Neural cell (in vitro differentiated cells): ENCODE results near the gene CHCHD5. TPM values are rescaled to one million over a fixed set of nuclear protein-coding genes. Genes with fewer than 3 reads are reported as not detected.

ENCODE experiments used
- H2AFZ ChIP-seq: fragments of 200-600, 300-800 bp; sonication (generic), shearing (Covaris generic); 2 replicates; pipeline ENCODE4 v1.6.0; 2014; ENCODE audit warnings: low read depth, mild to moderate bottlenecking, antibody characterized with exemption, low read length, moderate library complexity
- H3F3A ChIP-seq: fragments of 200-600 bp; shearing (Covaris generic); 2 replicates; pipeline ENCODE4 v1.6.1; 2016; ENCODE audit warnings: mild to moderate bottlenecking, moderate library complexity, mixed read lengths, antibody characterized with exemption, low read length; ENCODE audit not compliant: insufficient read depth, poor library complexity, severe bottlenecking
- H3K27ac ChIP-seq: fragments of 200-600, 300-800 bp; sonication (generic), shearing (Covaris generic); 2 replicates; pipeline ENCODE4 v1.5.1; 2014; ENCODE audit warnings: mild to moderate bottlenecking, low read length, moderate library complexity
- H3K27me3 ChIP-seq: fragments of 300-800, 200-600 bp; sonication (generic), shearing (Covaris generic); 2 replicates; pipeline ENCODE4 v1.6.0; 2014; ENCODE audit warnings: mild to moderate bottlenecking, low read depth, low read length, moderate library complexity; ENCODE audit not compliant: insufficient read depth
- H3K36me3 ChIP-seq: fragments of 300-800, 200-600 bp; sonication (generic), shearing (Covaris generic); 2 replicates; pipeline ENCODE4 v1.5.1; 2014; ENCODE audit warnings: mild to moderate bottlenecking, antibody characterized with exemption, low read length, moderate library complexity; ENCODE audit not compliant: insufficient read depth
- H3K4me2 ChIP-seq: fragments of 300-800, 200-600 bp; sonication (generic), shearing (Covaris generic); 2 replicates; pipeline ENCODE4 v1.6.0; 2014; ENCODE audit warnings: mild to moderate bottlenecking, low read length
- H3K4me3 ChIP-seq: fragments of 300-800, 200-600 bp; sonication (generic), shearing (Covaris generic); 2 replicates; pipeline ENCODE4 v1.5.1; 2014; ENCODE audit warnings: mild to moderate bottlenecking, low read length, moderate library complexity
- H3K79me2 ChIP-seq: fragments of 200-600 bp; shearing (Covaris generic); replicated peaks from 2 replicates; pipeline ENCODE4 v1.6.0; 2014; ENCODE audit warnings: mild to moderate bottlenecking, low read length, moderate library complexity; ENCODE audit not compliant: insufficient read depth
- H3K9ac ChIP-seq: fragments of 300-800, 200-600 bp; sonication (generic), shearing (Covaris generic); 2 replicates; pipeline ENCODE4 v1.6.1; 2016; ENCODE audit warnings: mild to moderate bottlenecking, low read length, mixed read lengths
- H3K9me2 ChIP-seq: fragments of 200-600 bp; shearing (Covaris generic); 2 replicates; pipeline ENCODE4 v1.6.1; 2016; ENCODE audit warnings: mild to moderate bottlenecking, low read length, mixed read lengths; ENCODE audit not compliant: insufficient read depth
- H3K9me3 ChIP-seq: fragments of 200-600, 300-800 bp; sonication (generic), shearing (Covaris generic); 2 replicates; pipeline ENCODE4 v1.6.1; 2016; ENCODE audit warnings: mild to moderate bottlenecking, mixed run types, low read length, moderate library complexity, mixed read lengths
- H4K20me1 ChIP-seq: fragments of 200-600 bp; shearing (Covaris generic); 2 replicates; pipeline ENCODE4 v1.6.1; 2016; ENCODE audit warnings: mild to moderate bottlenecking, mixed run types; ENCODE audit not compliant: insufficient read depth
- CTCF ChIP-seq: fragments of 450-650 bp; IDR thresholded peaks from 2 replicates; pipeline ENCODE4 v1.5.1; 2014; ENCODE audit warnings: antibody characterized with exemption, mild to moderate bottlenecking, moderate library complexity; ENCODE audit not compliant: poor library complexity, severe bottlenecking
- EP300 ChIP-seq: fragments of 450-650 bp; conservative IDR thresholded peaks from 2 replicates; pipeline ENCODE4 v1.6.1; 2014; ENCODE audit warnings: antibody characterized with exemption, mild to moderate bottlenecking, moderate library complexity; ENCODE audit not compliant: poor library complexity, severe bottlenecking
- EZH2 ChIP-seq: fragments of 200-600, 300-800 bp; shearing (Covaris generic), sonication (generic); IDR thresholded peaks from 2 replicates; pipeline ENCODE4 v1.6.1; 2014; ENCODE audit warnings: antibody characterized with exemption, low read length, borderline replicate concordance, mild to moderate bottlenecking; ENCODE audit not compliant: insufficient read depth, poor library complexity, severe bottlenecking
- MXI1 ChIP-seq: fragments of 450-650 bp; conservative IDR thresholded peaks from 2 replicates; pipeline ENCODE4 v1.6.1; 2014; ENCODE audit warnings: antibody characterized with exemption, mild to moderate bottlenecking; ENCODE audit not compliant: poor library complexity, severe bottlenecking
- POLR2AphosphoS5 ChIP-seq: IDR thresholded peaks from 2 replicates; pipeline ENCODE4 v1.6.1; 2012
- RAD21 ChIP-seq: fragments of 450-650 bp; conservative IDR thresholded peaks from 2 replicates; pipeline ENCODE4 v1.6.1; 2014; ENCODE audit warnings: antibody characterized with exemption, mild to moderate bottlenecking, moderate library complexity
- REST ChIP-seq: IDR thresholded peaks from 2 replicates; pipeline ENCODE4 v1.6.1; 2012; ENCODE audit warnings: borderline replicate concordance
- SMC3 ChIP-seq: fragments of 450-650 bp; conservative IDR thresholded peaks from 2 replicates; pipeline ENCODE4 v1.6.1; 2014; ENCODE audit warnings: antibody characterized with exemption, mild to moderate bottlenecking, moderate library complexity; ENCODE audit not compliant: poor library complexity
- TAF1 ChIP-seq: IDR thresholded peaks from 2 replicates; pipeline ENCODE4 v1.6.1; 2012; ENCODE audit warnings: low read depth
- polyA plus RNA-seq: library from polyadenylated mRNA; depleted of rRNA; stranded (reverse); fragments of >200 nt; gene quantifications from 2 replicates; pipeline ENCODE4 v1.2.3, GENCODE V29; 2014

The CHCHD5 gene
- polyA plus RNA-seq, 1 donor from 2014 or later, result 41.1 TPM

- Histone ChIP-seq H3K27me3 (no peaks in the 10 kb centered on the region), H2AFZ (no peak overlapping the region), H4K20me1 (no peaks in the 10 kb centered on the region), H3K36me3 (no peaks in the 10 kb centered on the region), H3K4me2 (no peak overlapping the region), H3K4me3 (no peak overlapping the region), H3K9me2 (no peaks in the 10 kb centered on the region), H3K79me2 (no peaks in the 10 kb centered on the region), H3K9me3 (no peaks in the 10 kb centered on the region), H3K27ac (no peak overlapping the region), H3K9ac (no peak overlapping the region), H3F3A (no peaks in the 10 kb centered on the region)
- TF ChIP-seq TAF1 (no peak), SMC3 (no peak), EZH2 (no peak), EP300 (no peak), POLR2AphosphoS5 (no peak), MXI1 (no peak), REST (no peak), RAD21 (no peak), CTCF (no peak)
Measured at GRCh38 chr2:112633708-112634107, 49.3 kb downstream of the CHCHD5 start.

- H3F3A ChIP-seq, result no peaks in the 10 kb centered on the region
- H3K4me2 ChIP-seq, result no peak overlapping the region
- H3K9me3 ChIP-seq, result no peaks in the 10 kb centered on the region
- no peaks in the 10 kb centered on the region for H4K20me1 ChIP-seq
- H3K9me2 ChIP-seq, result no peaks in the 10 kb centered on the region
- H3K27me3 ChIP-seq, result no peaks in the 10 kb centered on the region
- H3K36me3 ChIP-seq, result no peaks in the 10 kb centered on the region
- no peak overlapping the region for H2AFZ ChIP-seq
- H3K27ac ChIP-seq, result no peak overlapping the region
- no peak overlapping the region for H3K9ac ChIP-seq
- H3K4me3 ChIP-seq, result no peak overlapping the region
- TF ChIP-seq EZH2 (no peak), TAF1 (no peak), CTCF (no peak), SMC3 (no peak), MXI1 (no peak), POLR2AphosphoS5 (no peak), RAD21 (no peak), REST (no peak)
- no peaks in the 10 kb centered on the region for H3K79me2 ChIP-seq
Measured at GRCh38 chr2:112634153-112634873, 49.9 kb downstream of the CHCHD5 start.
